ENCODE data around the gene GRPEL1. TPM values are rescaled to one million over a fixed set of nuclear protein-coding genes. Genes with fewer than 3 reads are reported as not detected.

GRPEL1 gene
- total RNA-seq, 1 experiment from 2014 or later = 82.9 TPM

GRCh38 chr4:7076696-7077082 lies 8.8 kb upstream of the GRPEL1 start:
- TF ChIP-seq CTCF (IDR thresholded peaks at IDR 0.05; ENCODE audit: unreplicated experiment) = no peak
- Mint-ChIP-seq H3K27me3 (ENCODE audit: insufficient read depth, unreplicated experiment) (peaks cover under 1% of the 10 kb centered on the region), H3K4me1 (ENCODE audit: insufficient read depth, unreplicated experiment) (no peaks in the 10 kb centered on the region), H3K4me3 (ENCODE audit: unreplicated experiment) (no peak overlapping the region), H3K36me3 (ENCODE audit: insufficient read depth, unreplicated experiment) (no peaks in the 10 kb centered on the region), H3K27ac (ENCODE audit: low read depth, unreplicated experiment) (no peak overlapping the region), H3K9me3 (ENCODE audit: unreplicated experiment) (peaks cover 6% of the 10 kb centered on the region)
- intact Hi-C loops (cut with micrococcal nuclease) = no loop called here
- BruUV-seq (replicated peaks) = no TSS peak
- CTCF ChIA-PET = no interaction called here
- no peak for DNase-seq (ENCODE audit: unreplicated experiment)
- POLR2A ChIA-PET = interaction anchor here (0.6 kb wide), 1 partner anchor 25 kb away, joined by 3 read pairs; no protein-coding TSS in a partner anchor

- ChIA-PET POLR2A (no interaction called here), CTCF (no interaction called here)
- H3K9me3 Mint-ChIP-seq (ENCODE audit: unreplicated experiment) = peaks cover 6% of the 10 kb centered on the region
- H3K27me3 Mint-ChIP-seq (ENCODE audit: insufficient read depth, unreplicated experiment) = peaks cover 6% of the 10 kb centered on the region
- DNase-seq (ENCODE audit: unreplicated experiment) = no peak
- TF ChIP-seq CTCF (IDR thresholded peaks at IDR 0.05; ENCODE audit: unreplicated experiment) = no peak
- H3K36me3 Mint-ChIP-seq (ENCODE audit: insufficient read depth, unreplicated experiment) = no peaks in the 10 kb centered on the region
- intact Hi-C loops (cut with micrococcal nuclease) = no loop called here
- no peak overlapping the region for H3K4me3 Mint-ChIP-seq (ENCODE audit: unreplicated experiment)
- no peaks in the 10 kb centered on the region for H3K4me1 Mint-ChIP-seq (ENCODE audit: insufficient read depth, unreplicated experiment)
- no peak overlapping the region for H3K27ac Mint-ChIP-seq (ENCODE audit: low read depth, unreplicated experiment)
- no TSS peak for BruUV-seq (replicated peaks)
These were observed 8.3 kb upstream of the GRPEL1 start for GRCh38 chr4:7075962-7076695.

- no peak for TF ChIP-seq CTCF (IDR thresholded peaks at IDR 0.05; ENCODE audit: unreplicated experiment)
- no TSS peak for BruUV-seq (replicated peaks)
- no peaks in the 10 kb centered on the region for H3K36me3 Mint-ChIP-seq (ENCODE audit: insufficient read depth, unreplicated experiment)
- DNase-seq (ENCODE audit: unreplicated experiment) = peak; percentile 14
- ChIA-PET POLR2A (no interaction called here), CTCF (interaction anchor here (0.6 to 1.1 kb wide), 2 partner anchors 166 to 216 kb away, joined by 4 to 5 read pairs; no protein-coding TSS in a partner anchor)
- peaks cover 7% of the 10 kb centered on the region for H3K4me1 Mint-ChIP-seq (ENCODE audit: insufficient read depth, unreplicated experiment)
- no peak overlapping the region for H3K4me3 Mint-ChIP-seq (ENCODE audit: unreplicated experiment)
- H3K27ac Mint-ChIP-seq (ENCODE audit: low read depth, unreplicated experiment) = no peak overlapping the region
- H3K27me3 Mint-ChIP-seq (ENCODE audit: insufficient read depth, unreplicated experiment) = peaks cover 14% of the 10 kb centered on the region
- intact Hi-C loops (cut with micrococcal nuclease) = loop anchor here (5.0 kb wide), 2 partner anchors 182 to 202 kb away; no protein-coding TSS in a partner anchor
- no peaks in the 10 kb centered on the region for H3K9me3 Mint-ChIP-seq (ENCODE audit: unreplicated experiment)
These were observed 6.6 kb upstream of the GRPEL1 start for GRCh38 chr4:7074426-7074825.

- Mint-ChIP-seq H3K27ac (ENCODE audit: low read depth, unreplicated experiment) (no peak overlapping the region), H3K4me3 (ENCODE audit: unreplicated experiment) (no peak overlapping the region), H3K4me1 (ENCODE audit: insufficient read depth, unreplicated experiment) (peaks cover 7% of the 10 kb centered on the region), H3K9me3 (ENCODE audit: unreplicated experiment) (no peaks in the 10 kb centered on the region), H3K36me3 (ENCODE audit: insufficient read depth, unreplicated experiment) (no peaks in the 10 kb centered on the region), H3K27me3 (ENCODE audit: insufficient read depth, unreplicated experiment) (peaks cover 14% of the 10 kb centered on the region)
- DNase-seq (ENCODE audit: unreplicated experiment) = peak; percentile 64
- POLR2A ChIA-PET = interaction anchor here (0.8 kb wide), 1 partner anchor 108 kb away, joined by 3 read pairs; no protein-coding TSS in a partner anchor
- CTCF ChIA-PET = interaction anchor here (0.6 to 7.3 kb wide), 5 partner anchors 9 to 217 kb away, joined by 3 to 74 read pairs (median 4); partner anchors contain the start of gene TADA2B
- intact Hi-C loops (cut with micrococcal nuclease) = loop anchor here (5.0 kb wide), 2 partner anchors 181 to 201 kb away; no protein-coding TSS in a partner anchor
- no peak for TF ChIP-seq CTCF (IDR thresholded peaks at IDR 0.05; ENCODE audit: unreplicated experiment)
- BruUV-seq (replicated peaks) = no TSS peak
These were observed 5.9 kb upstream of the GRPEL1 start for GRCh38 chr4:7073526-7074390.

Measured in MCF 10A (cell line).